Endothelial cell of umbilical vein (primary cell): ENCODE measurements around the gene ATP8A1. TPM values are rescaled to one million over a fixed set of nuclear protein-coding genes. Genes with fewer than 3 reads are reported as not detected.

Experiments used
- BruUV-seq: library from RNA; stranded (reverse); fragments of 400-500 nt; replicated peaks from 2 replicates; lab custom pipeline; 2021; lab: Mats Ljungman, UMichigan
- CTCF ChIA-PET: fragments of 300-600, 350-600 bp; sonication (Branson Sonifier 250); formaldehyde crosslinking; loops from one replicate; lab custom pipeline; 2021; ENCODE audit warnings: antibody characterized with exemption, inconsistent platforms; lab: Charles Lee
- POLR2A ChIA-PET: fragments of 300-600, 350-600 bp; sonication (Branson Sonifier 250); formaldehyde crosslinking; loops from one replicate; lab custom pipeline; 2021; ENCODE audit warnings: antibody characterized with exemption, inconsistent platforms; lab: Charles Lee
- DNase-seq: peaks from one replicate; pipeline ENCODE4 v3.0.0-alpha.2; 2011; ENCODE audit warnings: low read depth, low spot score
- FAIRE-seq: peaks from 2 replicates; lab custom pipeline; 2011; peaks lifted over from hg19 to GRCh38; lab: Jason Lieb, UNC
- H2AFZ ChIP-seq: 2 replicates; pipeline ENCODE4 v1.6.0; 2012; ENCODE audit warnings: low read depth, low read length, control low read depth, inconsistent platforms
- H3K27ac ChIP-seq: 2 replicates; pipeline ENCODE4 v1.5.1; 2011; ENCODE audit warnings: low read depth, mild to moderate bottlenecking, control low read depth, low read length, moderate library complexity; ENCODE audit not compliant: insufficient read depth
- H3K27me3 ChIP-seq, 2 experiments: 2 replicates each; pipeline versions ENCODE4 v1.6.0 to v1.6.1; 2011; ENCODE audit warnings: low read length in 2 of 2, mixed read lengths in 1 of 2; ENCODE audit not compliant: control insufficient read depth in 2 of 2, insufficient read depth in 2 of 2
- H3K36me3 ChIP-seq, 2 experiments: 2 replicates in 1 of 2; 3 replicates in 1 of 2; pipeline ENCODE4 v1.5.1; 2011; ENCODE audit warnings: low read length in 2 of 2, mild to moderate bottlenecking in 1 of 2, moderate library complexity in 1 of 2; ENCODE audit not compliant: control insufficient read depth in 2 of 2, insufficient read depth in 2 of 2; ENCODE audit errors: extremely low read depth in 1 of 2
- H3K4me1 ChIP-seq: 3 replicates; pipeline ENCODE4 v1.5.1; 2011; ENCODE audit warnings: mild to moderate bottlenecking, low read length; ENCODE audit not compliant: control insufficient read depth, insufficient read depth; ENCODE audit errors: extremely low read depth
- H3K4me2 ChIP-seq: 2 replicates; pipeline ENCODE4 v1.6.1; 2011; ENCODE audit warnings: low read length, control low read depth, mixed read lengths; ENCODE audit not compliant: insufficient read depth
- H3K4me3 ChIP-seq, 3 experiments: fragments of 200-600 bp in 1 of 3; sonication (generic), shearing (Covaris generic) in 1 of 3; replicated peaks in 1 of 3; 2 replicates each; pipeline ENCODE4 v1.5.1; 2011 to 2016; ENCODE audit warnings: control low read depth in 3 of 3, low read length in 3 of 3, mild to moderate bottlenecking in 2 of 3, inconsistent platforms in 1 of 3, low read depth in 1 of 3, moderate library complexity in 1 of 3; ENCODE audit not compliant: insufficient read depth in 1 of 3
- H3K79me2 ChIP-seq: 2 replicates; pipeline ENCODE4 v1.6.0; 2012; ENCODE audit warnings: low read length, inconsistent platforms; ENCODE audit not compliant: control insufficient read depth, insufficient read depth
- H3K9ac ChIP-seq: replicated peaks from 2 replicates; pipeline ENCODE3; 2011; ENCODE audit warnings: low read length, control low read depth; ENCODE audit not compliant: insufficient read depth; ENCODE audit errors: extremely low read depth
- H3K9me1 ChIP-seq: replicated peaks from 3 replicates; pipeline ENCODE4 v1.6.0; 2011; ENCODE audit warnings: mild to moderate bottlenecking, low read length; ENCODE audit not compliant: control insufficient read depth, insufficient read depth; ENCODE audit errors: extremely low read depth
- H3K9me3 ChIP-seq: replicated peaks from 2 replicates; pipeline ENCODE4 v1.5.1; 2012; ENCODE audit warnings: low read length, inconsistent platforms; ENCODE audit not compliant: control insufficient read depth, insufficient read depth
- H4K20me1 ChIP-seq: replicated peaks from 2 replicates; pipeline ENCODE3; 2011; ENCODE audit warnings: mild to moderate bottlenecking, low read length; ENCODE audit not compliant: control insufficient read depth, insufficient read depth; ENCODE audit errors: extremely low read depth
- CTCF ChIP-seq, 2 donors: IDR thresholded peaks; 1 replicate in 1 of 2; 2 replicates in 1 of 2; pipeline ENCODE4 v1.5.1; 2011; ENCODE audit warnings: low read length in 2 of 2, mild to moderate bottlenecking in 2 of 2, moderate library complexity in 2 of 2, control low read depth in 1 of 2, inconsistent platforms in 1 of 2, low read depth in 1 of 2; ENCODE audit not compliant: insufficient read depth in 1 of 2; ENCODE audit errors: extremely low read depth in 1 of 2
- EZH2 ChIP-seq: IDR thresholded peaks from 2 replicates; pipeline ENCODE4 v1.6.1; 2012; ENCODE audit warnings: borderline replicate concordance, low read depth, mild to moderate bottlenecking, moderate library complexity, low read length, inconsistent platforms; ENCODE audit not compliant: severe bottlenecking
- FOS ChIP-seq: IDR thresholded peaks from 2 replicates; pipeline ENCODE4 v1.6.1; 2011; ENCODE audit warnings: mild to moderate bottlenecking, low read length, moderate library complexity, borderline replicate concordance; ENCODE audit not compliant: insufficient read depth
- MYC ChIP-seq: IDR thresholded peaks from one replicate; pipeline ENCODE4 v1.6.1; 2011; ENCODE audit warnings: mild to moderate bottlenecking, low read depth, low read length
- POLR2A ChIP-seq: IDR thresholded peaks from 2 replicates; pipeline ENCODE4 v1.6.1; 2012; ENCODE audit warnings: low read depth, mild to moderate bottlenecking, control low read depth, low read length
- POLR2AphosphoS5 ChIP-seq: IDR thresholded peaks from 2 replicates; pipeline ENCODE4 v1.6.1; 2012; ENCODE audit warnings: low read depth, mild to moderate bottlenecking, control low read depth, low read length, moderate library complexity; ENCODE audit not compliant: insufficient read depth
- dilution Hi-C: fragments of 300-500 bp; cut with MboI; formaldehyde crosslinking; loops from one replicate; pipeline ENCODE4 v1.15.0; 2019; ENCODE audit warnings: low sequenced_read_pairs; ENCODE audit not compliant: extremely low pct_ligation_motif_present
- intact Hi-C: fragments of 100-400 bp; cut with micrococcal nuclease; formaldehyde crosslinking; loops from one replicate; pipeline ENCODE4 v1.10.0; 2022
- polyA plus RNA-seq, 4 experiments: library from polyadenylated mRNA; depleted of rRNA in 3 of 4; stranded (reverse) in 3 of 4; unstranded in 1 of 4; fragments of >200 nt; gene quantifications; 2 replicates each; pipeline versions ENCODE4 v1.2.1 to v1.2.3, GENCODE V29; 2011 to 2012; ENCODE audit warnings: missing spikeins in 1 of 4
- total RNA-seq: library from RNA; stranded (reverse); gene quantifications from 2 replicates; pipeline ENCODE4 v1.2.3, GENCODE V29; 2021

The ATP8A1 gene
- total and polyA plus RNA-seq, 2 donors (not counting 3 experiments of a cell fraction or from before 2014, with no cell fraction given) = 0.97 to 11.5 TPM

GRCh38 chr4:42676066-42676951 lies 19.4 kb upstream of the ATP8A1 start:
- Histone ChIP-seq H3K4me3 (no peak overlapping the region), H3K9ac (no peak overlapping the region), H4K20me1 (no peaks in the 10 kb centered on the region), H3K36me3 (no peaks in the 10 kb centered on the region), H2AFZ (no peak overlapping the region), H3K27ac (no peak overlapping the region), H3K27me3 (peaks cover 0 to 4% of the 10 kb centered on the region in 2 experiments), H3K9me1 (no peaks in the 10 kb centered on the region), H3K4me1 (no peaks in the 10 kb centered on the region), H3K4me2 (no peak overlapping the region), H3K79me2 (no peaks in the 10 kb centered on the region), H3K9me3 (no peaks in the 10 kb centered on the region)
- dilution Hi-C loops = no loop called here
- POLR2A ChIA-PET = no interaction called here
- no peak for FAIRE-seq
- TF ChIP-seq FOS (no peak), CTCF (IDR thresholded peaks at IDR 0.05; ENCODE audit: extremely low read depth in 1 of 2, insufficient read depth in 1 of 2, low read depth in 1 of 2, low read length in 2 of 2) (no peak), MYC (no peak), POLR2AphosphoS5 (no peak), POLR2A (no peak), EZH2 (no peak)
- no peak for DNase-seq
- CTCF ChIA-PET = interaction anchor here (1.3 kb wide), 1 partner anchor 108 kb away, joined by 6 read pairs; no protein-coding TSS in a partner anchor
- no TSS peak for BruUV-seq
- intact Hi-C loops = no loop called here
